ENCODE measurements around the gene STT3B. TPM values are rescaled to one million over a fixed set of nuclear protein-coding genes. Genes with fewer than 3 reads are reported as not detected.
A peak's percentile ranks its signal among the peaks of the same experiment; 100 is the strongest.

STT3B gene
- total and polyA plus RNA-seq, 2 of the 13 experiments (the other 11 are each of a cell fraction or from before 2014, with no cell fraction given), result 85.0 to 205 TPM

GRCh38 chr3:31532587-31533168 lies at the start of gene STT3B (continued):
- no peak for TF ChIP-seq HOXA7 (CRISPR knock-in tag; IDR thresholded peaks at IDR 0.05)
- no peak for TF ChIP-seq HMGA1 (CRISPR knock-in tag; conservative IDR thresholded peaks at IDR 0.05)
- no peak for TF ChIP-seq ZNF567 (CRISPR knock-in tag; IDR thresholded peaks at IDR 0.05; ENCODE audit: borderline replicate concordance)
- TF ChIP-seq ZMYM4 (CRISPR knock-in tag; IDR thresholded peaks at IDR 0.05), result no peak
- TF ChIP-seq MTA3 (CRISPR knock-in tag; IDR thresholded peaks at IDR 0.05), result no peak
- TF ChIP-seq ZSCAN5A (CRISPR knock-in tag; IDR thresholded peaks at IDR 0.05; ENCODE audit: borderline replicate concordance), result no peak
- TF ChIP-seq ZNF609 (CRISPR knock-in tag; IDR thresholded peaks at IDR 0.05; ENCODE audit: borderline replicate concordance), result no peak; the same call in 1 of the 2 replicates
- no peak for TF ChIP-seq SMAD9 (CRISPR knock-in tag; IDR thresholded peaks at IDR 0.05)
- no peak for TF ChIP-seq ZSCAN20 (CRISPR knock-in tag; IDR thresholded peaks at IDR 0.05; ENCODE audit: borderline replicate concordance)
- TF ChIP-seq MBNL3 (CRISPR knock-in tag; conservative IDR thresholded peaks at IDR 0.05), result no peak
- TF ChIP-seq THRA (CRISPR knock-in tag; IDR thresholded peaks at IDR 0.05; ENCODE audit: borderline replicate concordance), result no peak
- no peak for TF ChIP-seq MTF1 (CRISPR knock-in tag; IDR thresholded peaks at IDR 0.05)
- no peak; the same call in 1 of the 2 replicates for TF ChIP-seq SIX1 (CRISPR knock-in tag; IDR thresholded peaks at IDR 0.05; ENCODE audit: borderline replicate concordance)
- TF ChIP-seq ZNF772 (CRISPR knock-in tag; IDR thresholded peaks at IDR 0.05), result peak; percentile 2; the same call in 1 of the 2 replicates
- no peak for TF ChIP-seq CREM (IDR thresholded peaks at IDR 0.05)
- TF ChIP-seq CREM (CRISPR knock-in tag; IDR thresholded peaks at IDR 0.05), result no peak
- no peak for TF ChIP-seq TIGD3 (CRISPR knock-in tag; IDR thresholded peaks at IDR 0.05; ENCODE audit: borderline replicate concordance)
- TF ChIP-seq ZBTB38 (CRISPR knock-in tag; IDR thresholded peaks at IDR 0.05), result no peak
- TF ChIP-seq ZNF576 (CRISPR knock-in tag; IDR thresholded peaks at IDR 0.05), result no peak
- no peak for TF ChIP-seq ZNF7 (CRISPR knock-in tag; IDR thresholded peaks at IDR 0.05)
- TF ChIP-seq ZNF598 (CRISPR knock-in tag; IDR thresholded peaks at IDR 0.05; ENCODE audit: borderline replicate concordance), result no peak
- TF ChIP-seq ZNF737 (CRISPR knock-in tag; IDR thresholded peaks at IDR 0.05; ENCODE audit: borderline replicate concordance), result no peak
